H9 (cell line): Measurements from ENCODE around the gene CFAP119. TPM values are rescaled to one million over a fixed set of nuclear protein-coding genes. Genes with fewer than 3 reads are reported as not detected.
"Not testable (repeated sequence)": the region's sequence is repeated elsewhere in the genome, so short reads cannot be mapped to it uniquely, and the experiment has no call there.

Experiments used
- DNase-seq: peaks from one replicate; pipeline ENCODE4 v3.0.0-alpha.2; 2017
- H2AFZ ChIP-seq: one replicate; pipeline ENCODE4 v1.6.1; 2013; ENCODE audit warnings: mild to moderate bottlenecking, low read length, control low read depth, moderate library complexity
- H2AK5ac ChIP-seq: 2 replicates; pipeline ENCODE4 v1.6.1; 2013; ENCODE audit warnings: low read length, control low read depth, mixed read lengths; ENCODE audit not compliant: insufficient read length
- H2BK120ac ChIP-seq: one replicate; pipeline ENCODE4 v1.6.1; 2013; ENCODE audit warnings: low read depth, mild to moderate bottlenecking, low read length, control low read depth, inconsistent platforms; ENCODE audit not compliant: poor library complexity, severe bottlenecking
- H2BK12ac ChIP-seq: 2 replicates; pipeline ENCODE4 v1.6.1; 2013; ENCODE audit warnings: low read length, control low read depth, mixed read lengths, low read depth; ENCODE audit not compliant: insufficient read length
- H2BK15ac ChIP-seq: 2 replicates; pipeline ENCODE4 v1.6.1; 2013; ENCODE audit warnings: low read depth, low read length, control low read depth
- H2BK20ac ChIP-seq: one replicate; pipeline ENCODE4 v1.6.1; 2013; ENCODE audit warnings: low read depth, mild to moderate bottlenecking, low read length, control low read depth, inconsistent platforms; ENCODE audit not compliant: poor library complexity, severe bottlenecking
- H2BK5ac ChIP-seq: 2 replicates; pipeline ENCODE4 v1.6.1; 2013; ENCODE audit warnings: low read length, control low read depth, mixed read lengths; ENCODE audit not compliant: insufficient read length
- H3K14ac ChIP-seq: 2 replicates; pipeline ENCODE4 v1.6.1; 2013; ENCODE audit warnings: low read length, control low read depth; ENCODE audit not compliant: insufficient read depth
- H3K18ac ChIP-seq: 2 replicates; pipeline ENCODE4 v1.6.1; 2013; ENCODE audit warnings: low read depth, mild to moderate bottlenecking, mixed read lengths, low read length, control low read depth; ENCODE audit not compliant: insufficient read length
- H3K23ac ChIP-seq: 2 replicates; pipeline ENCODE4 v1.6.1; 2013; ENCODE audit warnings: low read length, control low read depth, mixed read lengths, low read depth; ENCODE audit not compliant: insufficient read length
- H3K23me2 ChIP-seq: 2 replicates; pipeline ENCODE4 v1.6.1; 2013; ENCODE audit warnings: low read depth, mild to moderate bottlenecking, mixed read lengths, low read length, control low read depth; ENCODE audit not compliant: insufficient read length, poor library complexity, severe bottlenecking
- H3K27ac ChIP-seq: 2 replicates; pipeline ENCODE4 v1.5.1; 2013; ENCODE audit warnings: low read length, control low read depth, mixed read lengths, low read depth; ENCODE audit not compliant: insufficient read length
- H3K27me3 ChIP-seq: 2 replicates; pipeline ENCODE4 v1.6.1; 2013; ENCODE audit warnings: low read length, control low read depth, inconsistent platforms; ENCODE audit not compliant: insufficient read depth
- H3K4ac ChIP-seq: 2 replicates; pipeline ENCODE4 v1.6.1; 2013; ENCODE audit warnings: low read depth, mild to moderate bottlenecking, control low read depth, inconsistent platforms, low read length, moderate library complexity
- H3K4me1 ChIP-seq: 2 replicates; pipeline ENCODE4 v1.6.1; 2013; ENCODE audit warnings: low read length, control low read depth, inconsistent platforms; ENCODE audit not compliant: insufficient read depth
- H3K4me2 ChIP-seq: 2 replicates; pipeline ENCODE4 v1.6.1; 2013; ENCODE audit warnings: low read length, control low read depth, mixed read lengths; ENCODE audit not compliant: insufficient read length, insufficient read depth
- H3K56ac ChIP-seq: 2 replicates; pipeline ENCODE4 v1.6.1; 2013; ENCODE audit warnings: low read depth, mild to moderate bottlenecking, mixed read lengths, low read length, control low read depth; ENCODE audit not compliant: insufficient read length
- H3K79me1 ChIP-seq: 2 replicates; pipeline ENCODE4 v1.6.1; 2013; ENCODE audit warnings: low read depth, mild to moderate bottlenecking, moderate library complexity, low read length, control low read depth, inconsistent platforms; ENCODE audit not compliant: insufficient read depth, poor library complexity, severe bottlenecking
- H3K79me2 ChIP-seq: 2 replicates; pipeline ENCODE4 v1.6.1; 2013; ENCODE audit warnings: low read length, control low read depth, inconsistent platforms; ENCODE audit not compliant: insufficient read depth
- H3K9ac ChIP-seq: 2 replicates; pipeline ENCODE4 v1.6.1; 2013; ENCODE audit warnings: low read length, control low read depth, mixed read lengths; ENCODE audit not compliant: insufficient read length; ENCODE audit errors: extremely low read depth
- H3K9me3 ChIP-seq: one replicate; pipeline ENCODE4 v1.6.1; 2013; ENCODE audit warnings: low read depth, low read length, inconsistent platforms; ENCODE audit not compliant: control insufficient read depth
- H3T11ph ChIP-seq: one replicate; pipeline ENCODE4 v1.6.1; 2013; ENCODE audit warnings: mild to moderate bottlenecking, low read length, control low read depth, inconsistent platforms
- H4K20me1 ChIP-seq: one replicate; pipeline ENCODE4 v1.6.1; 2013; ENCODE audit not compliant: control insufficient read depth, insufficient read length, insufficient read depth
- H4K5ac ChIP-seq: 2 replicates; pipeline ENCODE4 v1.6.1; 2013; ENCODE audit warnings: low read depth, mild to moderate bottlenecking, mixed read lengths, low read length, control low read depth; ENCODE audit not compliant: insufficient read length
- H4K8ac ChIP-seq: replicated peaks from 2 replicates; pipeline ENCODE4 v1.6.1; 2013; ENCODE audit warnings: low read length, control low read depth, mixed read lengths, low read depth; ENCODE audit not compliant: insufficient read length
- H4K91ac ChIP-seq: 2 replicates; pipeline ENCODE4 v1.6.1; 2013; ENCODE audit warnings: low read depth, mild to moderate bottlenecking, moderate library complexity, mixed read lengths, low read length, control low read depth; ENCODE audit not compliant: insufficient read length
- H3K27ac Mint-ChIP-seq, 3 experiments: 2 replicates in 2 of 3; 3 replicates in 1 of 3; pipeline ENCODE4 v1.8.0; 2020 to 2021; ENCODE audit warnings: mixed read lengths in 3 of 3, mild to moderate bottlenecking in 1 of 3, moderate library complexity in 1 of 3
- H3K27me3 Mint-ChIP-seq: 2 replicates; pipeline ENCODE4 v1.8.0; 2021; ENCODE audit warnings: low read depth, mild to moderate bottlenecking, moderate library complexity, mixed read lengths
- H3K36me3 Mint-ChIP-seq, 3 experiments: 2 replicates in 2 of 3; 3 replicates in 1 of 3; pipeline ENCODE4 v1.8.0; 2020 to 2021; ENCODE audit warnings: low read depth in 3 of 3, mixed read lengths in 3 of 3; ENCODE audit not compliant: insufficient read depth in 1 of 3
- H3K4me1 Mint-ChIP-seq, 2 experiments: 2 replicates each; pipeline ENCODE4 v1.8.0; 2020; ENCODE audit warnings: mixed read lengths in 2 of 2
- H3K4me3 Mint-ChIP-seq, 2 experiments: 2 replicates in 1 of 2; 3 replicates in 1 of 2; pipeline ENCODE4 v1.8.0; 2020 to 2021; ENCODE audit warnings: mild to moderate bottlenecking in 2 of 2, mixed read lengths in 2 of 2, moderate library complexity in 1 of 2
- H3K9me3 Mint-ChIP-seq, 2 experiments: 2 replicates in 1 of 2; 3 replicates in 1 of 2; pipeline ENCODE4 v1.8.0; 2020; ENCODE audit warnings: mild to moderate bottlenecking in 2 of 2, mixed read lengths in 2 of 2, moderate library complexity in 1 of 2
- WGBS: extraction: QIAGEN DNeasy Blood & Tissue Kit; methylation state at CpG from one replicate; pipeline ENCODE4 v1.1.7; 2013; ENCODE audit warnings: missing lambda C conversion rate, low lambda C conversion rate, mixed read lengths; ENCODE audit not compliant: insufficient read length; ENCODE audit errors: extremely low coverage; 5-methylcytosine and 5-hydroxymethylcytosine counted together
- long read RNA-seq: library from polyadenylated mRNA; unstranded; transcript quantifications from one replicate; pipeline ENCODE4 v2.0.0, GENCODE V29; 2020
- total RNA-seq: library from RNA; stranded (reverse); gene quantifications from 2 replicates; pipeline ENCODE4 v1.2.1, GENCODE V29; 2021
- TF ChIP-seq, protein P1 (sequence below): fragments of 200-600 bp; sonication (generic); conservative IDR thresholded peaks from 3 replicates; pipeline ENCODE4 v1.8.0; 2021; ENCODE audit warnings: antibody characterized with exemption, mild to moderate bottlenecking

The CFAP119 gene
- total RNA-seq: 5.4 and 7.4 TPM in 2 replicates
- long read RNA-seq, partial matches to known transcripts: 7 of 22 reads
- long read RNA-seq, other reads (novel, unspliced or antisense): 13 of 22 reads

DNA sequence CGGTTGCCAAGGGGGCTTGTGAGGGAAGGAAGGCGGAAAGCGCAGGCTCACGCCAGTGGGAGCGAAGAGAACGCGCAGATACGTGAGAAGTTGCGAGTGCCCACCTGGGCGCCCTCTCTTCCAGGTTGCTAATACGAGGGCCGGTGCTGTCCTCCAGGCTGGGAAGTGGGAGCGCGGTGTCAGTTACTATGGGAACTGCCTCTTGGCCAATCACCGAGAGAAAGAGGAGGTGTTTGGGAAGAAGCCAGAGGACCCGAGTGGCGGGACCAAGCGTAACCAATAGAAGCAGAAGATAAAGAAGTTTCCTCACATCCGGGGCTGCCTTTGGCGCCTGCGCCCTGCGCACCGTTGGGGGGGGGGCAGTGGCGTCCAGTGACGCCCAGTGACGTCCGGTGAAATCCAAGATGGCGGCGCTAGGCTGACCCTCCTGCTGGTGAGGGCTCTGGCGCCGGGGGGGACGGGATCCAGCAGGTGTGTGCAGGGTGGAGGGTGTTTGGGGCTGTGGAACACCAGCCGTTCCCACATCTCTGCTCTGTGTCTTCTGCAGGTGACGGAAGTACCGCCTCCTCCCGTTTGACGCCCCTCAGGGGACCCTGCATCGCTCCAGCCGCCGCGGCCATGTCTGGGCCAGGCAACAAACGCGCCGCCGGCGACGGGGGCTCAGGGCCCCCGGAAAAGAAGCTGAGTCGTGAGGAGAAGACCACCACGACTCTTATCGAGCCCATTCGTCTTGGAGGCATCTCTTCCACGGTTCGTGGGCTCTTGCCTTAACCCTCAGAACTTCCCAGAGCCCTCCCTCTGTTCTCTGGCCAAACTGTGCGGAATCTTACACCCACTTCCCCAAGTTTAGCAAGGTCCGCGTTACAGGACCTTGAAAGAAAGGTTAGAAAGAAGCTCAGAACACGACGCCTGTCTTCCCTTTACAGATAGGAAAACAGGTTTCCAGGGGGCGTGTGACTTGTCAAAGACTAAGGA, at the start of gene CFAP119, which contains the start of gene RNF40:
Gene CFAP119, minus strand, starts transcription at position 135 of the 975 bp plus-strand sequence. CDS start 314 bp downstream, outside the sequence.
Gene RNF40, plus strand, starts transcription at position 395 of the 975 bp plus-strand sequence. Its CDS starts 224 bp downstream, at position 619.
- H3T11ph ChIP-seq: no peak within 1 kb of the TSS
- peaks cover 6% of the 10 kb centered on the region for H3K79me1 ChIP-seq
- H2BK120ac ChIP-seq: no peak within 1 kb of the TSS
- no peak within 1 kb of the TSS for H3K4ac ChIP-seq
- no peak within 1 kb of the TSS for H2AFZ ChIP-seq
- no peaks in the 10 kb centered on the region for H4K20me1 ChIP-seq
- peak within 1 kb of the TSS; percentile 95 for H3K4me2 ChIP-seq
- H3K23me2 ChIP-seq: peaks cover 20% of the 10 kb centered on the region
- peaks cover 36 to 61% (median 46%) of the 10 kb centered on the region in 3 experiments for H3K36me3 Mint-ChIP-seq
- H2BK15ac ChIP-seq: no peak within 1 kb of the TSS
- no peaks in the 10 kb centered on the region for H3K27me3 ChIP-seq
- no peak within 1 kb of the TSS for H3K27ac ChIP-seq
- peak within 1 kb of the TSS; percentile 93 for H3K9ac ChIP-seq
- peak within 1 kb of the TSS; percentile 90 for H3K14ac ChIP-seq
- H4K91ac ChIP-seq: no peak within 1 kb of the TSS
- H3K27me3 Mint-ChIP-seq: no peaks in the 10 kb centered on the region
- H2AK5ac ChIP-seq: no peak within 1 kb of the TSS
- H4K5ac ChIP-seq: no peak within 1 kb of the TSS
- H3K56ac ChIP-seq: no peak within 1 kb of the TSS
- no peaks in the 10 kb centered on the region for H3K79me2 ChIP-seq
- TF ChIP-seq, protein P1, sequence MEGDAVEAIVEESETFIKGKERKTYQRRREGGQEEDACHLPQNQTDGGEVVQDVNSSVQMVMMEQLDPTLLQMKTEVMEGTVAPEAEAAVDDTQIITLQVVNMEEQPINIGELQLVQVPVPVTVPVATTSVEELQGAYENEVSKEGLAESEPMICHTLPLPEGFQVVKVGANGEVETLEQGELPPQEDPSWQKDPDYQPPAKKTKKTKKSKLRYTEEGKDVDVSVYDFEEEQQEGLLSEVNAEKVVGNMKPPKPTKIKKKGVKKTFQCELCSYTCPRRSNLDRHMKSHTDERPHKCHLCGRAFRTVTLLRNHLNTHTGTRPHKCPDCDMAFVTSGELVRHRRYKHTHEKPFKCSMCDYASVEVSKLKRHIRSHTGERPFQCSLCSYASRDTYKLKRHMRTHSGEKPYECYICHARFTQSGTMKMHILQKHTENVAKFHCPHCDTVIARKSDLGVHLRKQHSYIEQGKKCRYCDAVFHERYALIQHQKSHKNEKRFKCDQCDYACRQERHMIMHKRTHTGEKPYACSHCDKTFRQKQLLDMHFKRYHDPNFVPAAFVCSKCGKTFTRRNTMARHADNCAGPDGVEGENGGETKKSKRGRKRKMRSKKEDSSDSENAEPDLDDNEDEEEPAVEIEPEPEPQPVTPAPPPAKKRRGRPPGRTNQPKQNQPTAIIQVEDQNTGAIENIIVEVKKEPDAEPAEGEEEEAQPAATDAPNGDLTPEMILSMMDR: no peak
- no peak within 1 kb of the TSS for H3K23ac ChIP-seq
- H3K27ac Mint-ChIP-seq: peak within 1 kb of the TSS; percentile 78 to 94 (median 82); a peak in 6 of 7 replicates
- H4K8ac ChIP-seq: no peak within 1 kb of the TSS
- no peaks in the 10 kb centered on the region for H3K9me3 Mint-ChIP-seq
- no CpG with 5 or more reads among the region's 60 CpGs for WGBS
- no peaks in the 10 kb centered on the region for H3K4me1 ChIP-seq
- H3K18ac ChIP-seq: peak within 1 kb of the TSS; percentile 92
- no peak within 1 kb of the TSS for H2BK5ac ChIP-seq
- no peak within 1 kb of the TSS for H2BK12ac ChIP-seq
- no peak within 1 kb of the TSS for H2BK20ac ChIP-seq
- H3K9me3 ChIP-seq: no peaks in the 10 kb centered on the region
- peak within 1 kb of the TSS; percentile 91 to 97 for H3K4me3 Mint-ChIP-seq
- DNase-seq: peak; percentile 98
- peaks cover 17 to 18% of the 10 kb centered on the region in 2 experiments for H3K4me1 Mint-ChIP-seq

DNA sequence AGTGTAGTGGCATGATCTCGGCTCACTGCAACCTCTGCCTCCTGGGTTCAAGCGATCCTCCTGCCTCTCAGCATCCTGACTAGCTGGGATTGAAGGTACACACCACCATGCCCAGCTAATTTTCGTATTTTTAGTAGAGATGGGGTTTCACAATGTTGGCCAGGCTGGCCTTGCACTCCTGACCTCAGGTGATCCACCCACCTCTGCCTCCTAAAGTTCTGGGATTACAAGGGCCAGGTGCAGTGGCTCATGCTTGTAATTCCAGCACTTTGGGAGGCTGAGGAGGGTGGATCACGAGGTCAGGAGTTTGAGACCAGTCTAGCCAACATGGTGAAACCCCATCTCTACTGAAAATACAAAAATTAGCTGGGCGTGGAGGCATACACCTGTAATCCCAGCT, 47.8 kb upstream of the CFAP119 start:
- H3T11ph ChIP-seq, H3K56ac ChIP-seq, H3K27me3 ChIP-seq, H3K14ac ChIP-seq, H3K79me2 ChIP-seq, H3K9me3 Mint-ChIP-seq, H3K4me3 Mint-ChIP-seq, H3K23ac ChIP-seq, DNase-seq, H3K79me1 ChIP-seq, H2AK5ac ChIP-seq, H3K4me1 ChIP-seq, H3K4me2 ChIP-seq, H3K36me3 Mint-ChIP-seq, H2BK5ac ChIP-seq, H2BK12ac ChIP-seq, H4K20me1 ChIP-seq, H3K18ac ChIP-seq, H3K9me3 ChIP-seq, H4K8ac ChIP-seq, H3K27ac Mint-ChIP-seq, H3K4ac ChIP-seq, H3K27ac ChIP-seq, H4K5ac ChIP-seq, H4K91ac ChIP-seq, H3K9ac ChIP-seq, H2BK20ac ChIP-seq, H2AFZ ChIP-seq, H2BK15ac ChIP-seq, H3K23me2 ChIP-seq, H2BK120ac ChIP-seq: not testable (repeated sequence)
- Mint-ChIP-seq H3K4me1 (peaks cover 11 to 19% of the 10 kb centered on the region in 2 experiments), H3K27me3 (peaks cover 83% of the 10 kb centered on the region)
- WGBS: no CpG with 5 or more reads among the region's 5 CpGs
